BJ (cell line): Measurements from ENCODE around the gene NR5A1. TPM values are rescaled to one million over a fixed set of nuclear protein-coding genes. Genes with fewer than 3 reads are reported as not detected.

Experiments used
- CTCF ChIA-PET: fragments of 350-600 bp; formaldehyde crosslinking; extraction: SDS; loops from one replicate; lab custom pipeline; 2021; ENCODE audit warnings: antibody characterized with exemption, inconsistent platforms; lab: Yijun Ruan, JAX
- POLR2A ChIA-PET: fragments of 300-600 bp; sonication (Branson Sonifier 250); formaldehyde crosslinking; extraction: SDS; loops from one replicate; lab custom pipeline; 2021; ENCODE audit warnings: antibody characterized with exemption; lab: Charles Lee
- DNase-seq: peaks from one replicate; pipeline ENCODE4 v3.0.0-alpha.2; 2011; ENCODE audit warnings: low read depth
- H3K27me3 ChIP-seq: 2 replicates; pipeline ENCODE4 v1.6.0; 2011; ENCODE audit warnings: low read length; ENCODE audit not compliant: control insufficient read depth, insufficient read depth
- H3K36me3 ChIP-seq: 2 replicates; pipeline ENCODE4 v1.5.1; 2011; ENCODE audit warnings: low read length; ENCODE audit not compliant: control insufficient read depth, insufficient read depth
- H3K4me3 ChIP-seq: 2 replicates; pipeline ENCODE4 v1.5.1; 2011; ENCODE audit warnings: low read depth, mild to moderate bottlenecking, control low read depth, low read length
- CTCF ChIP-seq: IDR thresholded peaks from 2 replicates; pipeline ENCODE4 v1.5.1; 2011; ENCODE audit warnings: low read depth, mild to moderate bottlenecking, control low read depth, inconsistent platforms, low read length, moderate library complexity; ENCODE audit not compliant: insufficient read depth
- polyA plus RNA-seq: library from polyadenylated mRNA; depleted of rRNA; stranded (reverse); fragments of >200 nt; gene quantifications from 2 replicates; pipeline ENCODE4 v1.2.3, GENCODE V29; 2011

NR5A1 gene
- polyA plus RNA-seq, 1 experiment = not detected

DNA sequence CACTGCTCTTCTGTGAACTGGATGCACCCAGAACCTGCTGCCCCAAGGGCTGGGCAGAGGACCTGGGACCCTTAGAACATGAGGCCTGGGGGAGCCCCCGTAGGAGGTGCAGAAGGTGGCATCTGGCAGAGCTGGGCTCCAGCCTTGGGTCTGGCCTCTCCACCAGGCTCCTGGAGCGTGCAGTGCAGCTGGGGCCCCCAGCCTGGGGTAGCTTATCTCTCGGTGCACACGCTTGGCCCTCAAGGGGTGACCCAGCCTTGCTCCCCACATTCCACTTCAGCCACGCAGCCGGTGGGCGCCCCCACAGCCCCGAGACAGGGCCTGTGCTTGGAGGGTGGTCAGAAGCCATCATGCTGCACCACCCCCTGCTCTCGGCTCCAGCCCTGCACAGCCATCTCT lies 5.6 kb upstream of the NR5A1 start:
- Histone ChIP-seq H3K4me3 (no peak overlapping the region), H3K27me3 (peaks cover 3% of the 10 kb centered on the region), H3K36me3 (no peaks in the 10 kb centered on the region)
- ChIA-PET CTCF (interaction anchor here (1.6 kb wide), 1 partner anchor 11 kb away, joined by 4 read pairs; no protein-coding TSS in a partner anchor), POLR2A (no interaction called here)
- no peak for DNase-seq
- TF ChIP-seq CTCF = no peak

DNA sequence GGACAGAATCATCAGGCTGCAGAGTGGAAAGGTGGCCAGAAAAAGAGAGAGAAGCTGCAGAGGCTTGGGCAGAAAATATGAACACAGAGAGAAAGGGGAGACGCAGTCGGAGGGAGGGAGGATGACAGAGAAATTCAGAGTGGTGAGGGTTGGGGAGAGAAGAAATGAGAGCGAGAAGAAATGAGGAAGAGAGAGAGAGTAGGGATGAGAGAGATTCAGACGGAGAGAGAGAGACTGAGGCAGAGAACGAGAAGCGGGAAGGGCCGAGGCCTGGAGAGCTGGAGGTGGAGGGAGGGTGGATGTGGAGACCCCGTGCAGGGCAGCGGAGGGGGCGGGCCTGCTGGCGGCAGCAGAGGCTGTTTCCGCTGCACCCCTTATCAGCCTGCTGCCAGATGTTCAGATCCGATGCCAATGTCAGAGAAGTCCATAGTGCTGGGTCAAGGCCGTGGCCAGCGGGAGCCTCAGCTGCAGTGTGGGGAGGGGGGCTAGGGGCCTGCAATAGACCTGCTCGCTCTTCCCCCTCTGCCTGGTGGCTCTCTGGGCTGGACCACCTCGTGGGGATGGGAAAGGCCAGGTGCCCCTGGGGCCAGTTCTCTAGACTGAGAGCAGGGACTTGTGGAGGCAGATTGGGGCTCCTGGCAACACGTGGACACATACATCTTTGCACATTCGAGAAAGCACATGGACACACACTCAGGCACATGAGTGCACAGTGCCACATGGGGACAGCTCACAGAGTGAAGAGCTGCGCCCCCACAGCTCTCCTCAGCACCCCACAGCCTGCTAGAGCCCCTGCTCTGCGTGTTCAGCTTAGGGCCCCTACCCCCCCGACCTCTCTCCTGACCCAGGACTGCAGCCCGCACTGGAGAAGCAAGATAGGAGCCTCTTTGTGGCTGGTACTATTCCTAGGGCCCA lies 4.9 kb upstream of the NR5A1 start:
- no peak for DNase-seq
- no peak for TF ChIP-seq CTCF
- CTCF ChIA-PET = interaction anchor here (1.6 kb wide), 1 partner anchor 12 kb away, joined by 4 read pairs; no protein-coding TSS in a partner anchor
- Histone ChIP-seq H3K36me3 (no peaks in the 10 kb centered on the region), H3K4me3 (no peak overlapping the region), H3K27me3 (peaks cover 3% of the 10 kb centered on the region)
- POLR2A ChIA-PET = no interaction called here

DNA sequence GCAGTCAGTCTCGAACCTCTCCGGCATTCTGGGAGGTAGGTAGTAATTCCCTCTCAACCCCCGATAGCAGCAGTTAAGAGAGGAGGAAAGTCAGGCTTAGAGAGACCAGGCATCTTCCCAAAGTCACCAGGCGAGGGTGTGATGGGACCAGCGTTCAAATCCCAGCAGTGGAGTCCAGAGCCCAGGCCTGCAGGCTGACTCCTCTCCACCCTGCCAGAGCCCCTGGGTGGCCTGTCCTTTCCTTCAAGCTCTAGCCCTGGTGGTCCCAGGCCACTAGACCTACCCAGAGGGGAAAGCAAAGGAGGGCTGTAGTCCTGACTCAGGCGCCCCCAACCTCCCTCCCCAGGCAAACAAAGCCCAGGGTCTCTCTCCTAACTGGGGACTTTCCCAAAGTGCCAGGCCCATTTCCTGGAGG lies 4.2 kb upstream of the NR5A1 start:
- CTCF ChIA-PET = interaction anchor here (1.4 kb wide), 1 partner anchor 26 kb away, joined by 3 read pairs; no protein-coding TSS in a partner anchor

DNA sequence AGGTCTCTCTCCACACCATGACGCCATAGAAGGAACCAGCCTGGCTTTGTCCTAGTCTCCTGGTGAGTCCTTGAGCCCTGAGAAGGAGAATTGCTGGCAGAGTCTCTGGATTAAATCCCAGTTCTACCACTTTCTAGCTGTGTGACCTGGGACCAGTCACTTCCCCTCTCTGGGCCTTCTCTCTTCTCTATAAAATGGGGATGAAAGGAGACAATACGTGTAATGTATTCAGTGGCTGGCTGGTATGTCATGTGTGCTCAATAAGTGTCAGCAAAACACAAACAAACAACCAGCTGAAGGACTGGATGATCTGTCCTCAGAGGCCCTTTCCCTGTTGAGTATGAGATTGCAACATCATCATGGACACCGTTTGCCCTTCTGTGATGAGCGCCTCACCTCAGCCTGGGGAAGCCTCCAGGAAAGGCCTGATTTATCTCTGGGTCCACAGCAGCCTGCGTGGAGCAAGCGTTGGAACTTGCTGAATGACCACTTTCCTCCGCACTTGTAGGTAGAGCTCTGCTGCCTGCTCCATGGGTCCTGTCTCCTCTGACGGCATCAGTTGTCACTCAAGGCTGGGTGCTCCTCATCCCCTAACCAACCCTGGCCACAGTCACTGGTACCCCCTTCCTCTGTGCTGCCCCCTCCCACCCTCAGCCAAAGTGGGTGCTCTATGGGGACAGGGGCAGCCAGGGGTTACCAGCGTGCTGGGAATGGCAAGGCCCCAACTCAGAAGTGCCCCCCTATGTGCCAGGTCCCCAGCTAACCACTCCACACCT lies 3.6 kb upstream of the NR5A1 start:
- POLR2A ChIA-PET = no interaction called here
- no peak for TF ChIP-seq CTCF
- H3K27me3 ChIP-seq = peaks cover 7% of the 10 kb centered on the region
- no peaks in the 10 kb centered on the region for H3K36me3 ChIP-seq
- H3K4me3 ChIP-seq = no peak overlapping the region
- DNase-seq = no peak
- CTCF ChIA-PET = interaction anchor here (1.4 kb wide), 2 partner anchors 13 to 26 kb away, joined by 3 to 4 read pairs; no protein-coding TSS in a partner anchor

More for the DNA sequence above, 4.2 kb upstream of the NR5A1 start:
- TF ChIP-seq CTCF = no peak
- Histone ChIP-seq H3K36me3 (no peaks in the 10 kb centered on the region), H3K27me3 (peaks cover 4% of the 10 kb centered on the region), H3K4me3 (no peak overlapping the region)
- no peak for DNase-seq
- POLR2A ChIA-PET = no interaction called here
